Stimulated activated CD4-positive, alpha-beta T cell treated with anti-CD3 and anti-CD28 coated beads, Interleukin-1b, Interleukin-23, amount 100 ng/mL, for 24 hours (primary cell): ENCODE results near the gene MBOAT7.
"Not testable (repeated sequence)": the region's sequence is repeated elsewhere in the genome, so short reads cannot be mapped to it uniquely, and the experiment has no call there.

Experiments used
- DNase-seq, 4 experiments: peaks; one replicate each; pipeline ENCODE4 v3.0.0-alpha.2; 2020; ENCODE audit warnings: low read depth in 4 of 4, low spot score in 1 of 4

The MBOAT7 gene, protein sequence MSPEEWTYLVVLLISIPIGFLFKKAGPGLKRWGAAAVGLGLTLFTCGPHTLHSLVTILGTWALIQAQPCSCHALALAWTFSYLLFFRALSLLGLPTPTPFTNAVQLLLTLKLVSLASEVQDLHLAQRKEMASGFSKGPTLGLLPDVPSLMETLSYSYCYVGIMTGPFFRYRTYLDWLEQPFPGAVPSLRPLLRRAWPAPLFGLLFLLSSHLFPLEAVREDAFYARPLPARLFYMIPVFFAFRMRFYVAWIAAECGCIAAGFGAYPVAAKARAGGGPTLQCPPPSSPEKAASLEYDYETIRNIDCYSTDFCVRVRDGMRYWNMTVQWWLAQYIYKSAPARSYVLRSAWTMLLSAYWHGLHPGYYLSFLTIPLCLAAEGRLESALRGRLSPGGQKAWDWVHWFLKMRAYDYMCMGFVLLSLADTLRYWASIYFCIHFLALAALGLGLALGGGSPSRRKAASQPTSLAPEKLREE

DNA sequence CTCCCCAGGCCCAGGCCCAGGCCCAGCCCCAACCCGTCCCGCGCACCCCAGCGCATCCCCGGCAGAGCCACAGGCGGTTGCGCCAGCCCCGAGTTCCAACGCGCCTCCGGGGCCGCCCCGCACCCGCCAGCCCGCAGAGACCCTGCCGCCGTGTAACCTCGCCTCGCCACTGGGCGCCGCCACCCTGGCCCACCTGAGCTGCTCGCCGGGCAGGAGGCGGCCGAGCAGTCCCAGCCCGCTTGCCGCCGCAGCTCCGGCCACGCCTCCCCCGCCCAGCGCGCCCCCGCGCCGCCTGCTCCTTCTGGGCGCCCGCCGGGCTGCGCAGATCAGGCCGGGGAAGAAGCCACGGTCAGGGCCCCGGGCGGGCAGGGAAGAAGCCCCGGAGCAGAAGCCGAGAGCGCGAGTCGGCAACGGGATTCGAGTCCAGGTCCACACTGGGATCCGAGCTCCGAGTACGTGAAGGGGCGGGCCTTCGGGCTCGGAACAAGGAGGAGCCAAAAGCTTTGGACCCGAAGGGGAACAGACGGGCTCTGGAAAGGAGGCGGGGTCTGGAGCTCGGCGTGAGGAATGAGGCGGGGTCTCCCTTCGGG, at the start of gene MBOAT7:
TSS of gene MBOAT7 (minus strand) at position 436 of the 590 bp plus-strand sequence. CDS start 1,072 bp downstream, outside the sequence.
- DNase-seq = no peak

- DNase-seq = no peak
These were observed 44.6 kb upstream of the MBOAT7 start for GRCh38 chr19:54233941-54234340.

- peak; percentile 71 to 94 (median 80) for DNase-seq
These were observed 41.9 kb upstream of the MBOAT7 start for GRCh38 chr19:54231077-54231931.

DNA sequence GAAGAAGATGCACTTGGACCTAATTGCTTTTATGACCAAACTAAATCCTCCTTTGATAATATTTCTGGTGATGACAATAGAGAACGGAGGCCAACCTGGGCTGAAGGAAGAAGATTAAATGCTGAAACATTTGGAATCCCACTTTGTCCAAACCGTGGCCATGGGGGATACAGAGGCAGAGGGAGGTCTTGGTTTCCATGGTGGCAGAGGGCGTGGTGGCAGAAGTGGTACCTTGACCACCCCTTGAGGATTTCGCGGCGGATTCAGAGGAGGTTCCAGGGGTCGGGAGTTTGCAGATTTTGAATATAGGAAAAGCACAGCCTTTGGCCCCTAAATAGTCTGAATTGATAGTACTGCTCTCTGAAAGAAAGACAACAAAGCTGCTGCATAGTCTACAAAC, 40.7 kb upstream of the MBOAT7 start:
- no peak for DNase-seq

DNA sequence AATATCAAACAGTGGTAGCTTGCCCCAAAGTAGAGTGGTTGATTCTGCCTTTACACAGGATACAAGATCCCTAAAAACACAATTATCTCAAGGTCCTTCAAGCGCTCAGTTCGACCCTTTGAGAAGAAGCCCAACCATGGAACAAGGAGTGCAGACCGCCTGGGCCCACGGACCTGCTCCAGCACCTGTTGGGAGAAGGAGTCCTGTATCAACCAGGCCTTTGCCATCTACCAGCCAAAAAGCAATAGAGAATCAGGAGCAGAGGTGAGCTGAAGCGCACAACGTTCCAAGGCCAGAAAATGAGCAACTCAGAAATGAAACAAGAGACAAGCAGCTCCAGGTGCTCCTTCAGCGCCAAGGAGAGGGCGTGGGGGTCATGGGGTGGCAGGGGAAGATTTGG, 39.8 kb upstream of the MBOAT7 start:
- no peak for DNase-seq

DNA sequence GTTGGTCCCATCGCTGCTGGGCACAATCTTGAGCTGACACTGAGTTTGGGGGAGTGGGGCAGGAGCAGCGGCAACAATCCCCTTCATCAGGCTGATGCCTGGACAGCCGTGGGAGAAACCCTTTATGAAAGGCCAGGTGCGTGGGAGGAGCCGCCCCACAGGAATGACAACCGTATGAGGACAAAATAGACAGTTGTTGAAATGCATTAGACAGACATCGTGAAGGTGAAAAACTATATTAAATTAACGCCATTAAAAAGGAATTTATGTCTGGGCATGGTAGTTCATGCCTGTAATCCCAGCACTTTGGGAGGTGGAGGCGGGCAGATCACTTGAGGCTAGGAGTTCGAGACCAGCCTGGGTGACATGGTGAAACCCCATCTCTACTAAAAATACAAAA, 35.2 kb upstream of the MBOAT7 start:
- not testable (repeated sequence) for DNase-seq

DNA sequence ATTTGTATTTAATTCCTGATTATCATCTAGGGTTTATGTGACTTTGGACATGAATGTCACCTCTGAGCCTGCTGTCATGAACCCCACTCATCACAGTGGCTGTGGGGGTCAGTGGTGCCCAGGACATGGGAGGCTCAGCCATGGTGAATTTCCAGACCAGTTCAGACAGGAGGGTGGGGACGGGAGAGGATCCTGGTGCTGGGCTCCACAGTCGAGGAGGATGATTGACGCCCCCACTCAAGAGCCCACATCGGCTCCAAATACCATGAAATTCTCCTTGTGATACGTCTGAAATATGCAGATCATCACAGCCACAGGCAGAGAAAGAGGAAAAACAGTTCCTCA, 34.5 kb upstream of the MBOAT7 start:
- DNase-seq = not testable (repeated sequence)

- not testable (repeated sequence) for DNase-seq
These were observed 34.0 kb upstream of the MBOAT7 start for GRCh38 chr19:54223277-54223936.

GRCh38 chr19:54222474-54223276, 33.3 kb upstream of the MBOAT7 start, which contains the start of gene LILRB3:
TSS of gene LILRB3 (minus strand) at chr19:54223007. CDS start at chr19:54222976, 31 bp downstream.
- DNase-seq = not testable (repeated sequence)

DNA sequence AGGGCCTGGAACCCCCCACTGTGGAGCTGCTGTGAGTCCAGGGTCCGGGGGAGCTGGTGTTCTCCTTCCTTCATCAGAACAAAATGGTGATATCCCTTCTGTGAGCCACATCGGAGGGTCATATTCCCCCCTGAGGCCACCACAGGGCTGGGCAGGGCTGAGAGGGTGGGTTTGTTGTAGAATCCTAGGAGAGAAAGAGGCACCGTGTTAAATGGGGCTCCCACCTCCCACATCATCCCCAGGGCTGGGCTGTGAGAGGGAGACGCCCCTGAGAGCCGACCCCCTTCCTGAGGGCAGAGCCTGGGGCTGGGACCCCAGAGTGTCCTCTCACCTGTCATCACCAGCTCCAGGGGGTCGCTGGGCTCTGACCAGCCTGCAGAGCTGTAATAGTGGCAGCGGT, 32.6 kb upstream of the MBOAT7 start:
- DNase-seq = not testable (repeated sequence)

GRCh38 chr19:54219702-54220101, 30.3 kb upstream of the MBOAT7 start:
- not testable (repeated sequence) for DNase-seq

DNA sequence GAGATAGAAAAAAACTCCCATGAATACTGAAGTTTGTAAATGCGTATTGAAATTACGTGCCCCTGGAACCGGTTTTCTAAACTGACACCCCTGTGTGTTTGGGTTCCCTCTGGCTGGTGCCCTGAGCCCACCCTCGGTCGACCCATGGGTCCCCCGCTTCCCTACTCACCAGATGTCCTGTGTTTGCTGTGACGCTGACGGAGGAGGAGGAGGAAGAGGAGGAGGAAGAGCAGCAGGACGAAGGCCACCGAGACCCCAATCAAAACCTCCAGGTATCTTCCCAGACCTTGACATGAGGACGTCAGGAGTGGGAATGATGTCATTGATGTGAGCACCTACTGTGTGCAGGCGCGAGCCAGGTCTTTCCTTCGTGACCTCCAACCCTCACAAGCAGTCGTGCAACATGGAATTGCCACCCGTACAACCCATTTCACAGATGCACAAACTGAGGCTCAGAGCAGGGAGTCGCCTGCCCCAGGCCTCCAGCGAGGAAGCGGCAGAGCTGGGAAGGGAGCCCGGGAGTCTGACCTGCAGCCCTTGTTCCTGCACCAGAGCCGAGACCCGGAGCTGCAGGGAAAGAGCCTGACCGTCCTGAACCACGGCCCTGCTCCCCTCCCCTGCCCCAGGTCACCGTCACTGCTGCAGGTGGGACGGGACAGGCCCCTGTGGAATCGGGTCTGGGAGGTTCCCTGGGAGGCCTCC, 29.7 kb upstream of the MBOAT7 start:
- no peak for DNase-seq

- no peak for DNase-seq
These were observed 28.9 kb upstream of the MBOAT7 start for GRCh38 chr19:54218259-54218658.

DNA sequence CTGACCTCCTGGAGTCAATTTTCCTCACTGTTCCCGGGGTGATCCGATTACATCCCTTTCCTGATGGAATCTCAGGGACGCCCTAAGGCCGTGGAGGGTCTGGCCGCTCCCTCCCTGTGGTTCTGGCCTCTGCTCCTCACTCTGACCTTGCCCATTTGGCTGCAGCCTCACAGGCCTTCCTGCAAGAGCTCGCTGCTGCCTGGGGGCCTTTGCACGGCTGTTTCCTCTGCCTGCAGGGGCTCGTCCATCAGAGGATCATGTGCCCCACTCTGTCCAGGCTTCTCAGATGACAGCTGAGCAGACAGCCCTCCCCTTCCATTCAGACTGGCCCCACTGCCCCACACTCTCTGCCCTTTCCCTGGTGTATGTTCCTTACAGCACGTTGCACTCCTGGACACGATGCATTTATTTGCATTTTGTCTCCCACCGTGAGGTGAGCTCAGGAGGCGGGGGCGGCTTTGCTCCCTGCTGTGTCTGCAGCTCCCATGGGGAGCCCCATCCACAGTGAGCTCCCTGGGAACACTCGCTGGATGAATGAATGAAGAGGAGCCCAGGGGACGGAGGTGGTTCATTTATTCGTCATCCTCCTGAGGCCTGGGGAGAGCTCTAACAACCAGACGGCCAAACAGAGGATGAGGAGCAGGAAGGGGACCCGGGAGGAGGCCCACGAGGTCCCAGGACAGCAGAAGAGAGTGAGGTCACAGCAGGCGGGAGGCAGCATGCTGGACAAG, 28.3 kb upstream of the MBOAT7 start:
- not testable (repeated sequence) for DNase-seq

DNA sequence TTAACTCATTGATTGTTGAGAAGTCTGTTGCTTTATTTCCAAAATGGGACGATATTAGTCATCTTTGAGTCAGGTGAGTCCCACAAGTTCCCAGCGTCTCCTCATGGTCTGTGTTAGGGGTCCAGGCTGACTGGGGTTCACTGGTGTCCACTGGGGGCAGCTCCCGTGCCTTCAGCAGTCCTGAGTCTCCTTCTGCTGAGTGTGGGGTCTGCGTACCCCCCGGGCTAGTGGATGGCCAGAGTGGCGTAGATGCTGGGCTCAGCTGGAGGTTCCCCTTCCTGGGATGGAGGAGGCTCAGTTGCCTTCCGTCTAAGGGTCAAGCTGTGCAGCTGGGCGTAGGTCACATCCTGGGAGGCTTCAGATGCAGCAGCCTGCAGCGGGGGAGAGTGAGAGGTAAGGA, 27.5 kb upstream of the MBOAT7 start:
- no peak for DNase-seq

DNA sequence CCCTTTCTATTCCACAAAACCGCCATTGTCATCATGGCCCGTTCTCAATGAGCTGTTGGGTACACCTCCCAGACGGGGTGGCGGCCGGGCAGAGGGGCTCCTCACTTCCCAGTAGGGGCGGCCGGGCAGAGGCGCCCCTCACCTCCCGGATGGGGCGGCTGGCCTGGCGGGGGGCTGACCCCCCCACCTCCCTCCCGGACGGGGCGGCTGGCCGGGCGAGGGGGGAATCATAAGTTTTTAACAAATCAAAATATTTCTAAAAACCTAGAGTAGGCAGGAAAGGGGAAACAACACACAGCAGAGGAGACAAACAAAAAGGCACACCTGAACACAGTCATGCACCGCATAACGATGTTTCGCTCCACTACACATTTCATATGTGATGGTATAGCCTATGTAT, 25.4 kb upstream of the MBOAT7 start:
- DNase-seq = not testable (repeated sequence)

DNA sequence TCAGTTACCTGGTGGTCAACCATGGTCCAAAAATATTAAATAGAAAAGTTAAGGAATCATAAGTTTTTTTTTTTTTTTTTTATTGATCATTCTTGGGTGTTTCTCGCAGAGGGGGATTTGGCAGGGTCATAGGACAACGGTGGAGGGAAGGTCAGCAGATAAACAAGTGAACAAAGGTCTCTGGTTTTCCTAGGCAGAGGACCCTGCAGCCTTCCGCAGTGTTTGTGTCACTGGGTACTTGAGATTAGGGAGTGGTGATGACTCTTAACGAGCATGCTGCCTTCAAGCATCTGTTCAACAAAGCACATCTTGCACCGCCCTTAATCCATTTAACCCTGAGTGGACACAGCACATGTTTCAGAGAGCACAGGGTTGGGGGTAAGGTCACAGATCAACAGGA, 24.8 kb upstream of the MBOAT7 start:
- DNase-seq = not testable (repeated sequence)

- no peak for DNase-seq
These were observed 21.9 kb upstream of the MBOAT7 start for GRCh38 chr19:54211235-54211634.
